H9 (cell line): Measurements from ENCODE around the gene PRR7. TPM values are rescaled to one million over a fixed set of nuclear protein-coding genes. Genes with fewer than 3 reads are reported as not detected.

Source experiments
- DNase-seq: peaks from one replicate; pipeline ENCODE4 v3.0.0-alpha.2; 2017
- H2AFZ ChIP-seq: one replicate; pipeline ENCODE4 v1.6.1; 2013; ENCODE audit warnings: mild to moderate bottlenecking, low read length, control low read depth, moderate library complexity
- H2AK5ac ChIP-seq: 2 replicates; pipeline ENCODE4 v1.6.1; 2013; ENCODE audit warnings: low read length, control low read depth, mixed read lengths; ENCODE audit not compliant: insufficient read length
- H2BK120ac ChIP-seq: one replicate; pipeline ENCODE4 v1.6.1; 2013; ENCODE audit warnings: low read depth, mild to moderate bottlenecking, low read length, control low read depth, inconsistent platforms; ENCODE audit not compliant: poor library complexity, severe bottlenecking
- H2BK12ac ChIP-seq: 2 replicates; pipeline ENCODE4 v1.6.1; 2013; ENCODE audit warnings: low read length, control low read depth, mixed read lengths, low read depth; ENCODE audit not compliant: insufficient read length
- H2BK15ac ChIP-seq: 2 replicates; pipeline ENCODE4 v1.6.1; 2013; ENCODE audit warnings: low read depth, low read length, control low read depth
- H2BK20ac ChIP-seq: one replicate; pipeline ENCODE4 v1.6.1; 2013; ENCODE audit warnings: low read depth, mild to moderate bottlenecking, low read length, control low read depth, inconsistent platforms; ENCODE audit not compliant: poor library complexity, severe bottlenecking
- H2BK5ac ChIP-seq: 2 replicates; pipeline ENCODE4 v1.6.1; 2013; ENCODE audit warnings: low read length, control low read depth, mixed read lengths; ENCODE audit not compliant: insufficient read length
- H3K14ac ChIP-seq: 2 replicates; pipeline ENCODE4 v1.6.1; 2013; ENCODE audit warnings: low read length, control low read depth; ENCODE audit not compliant: insufficient read depth
- H3K18ac ChIP-seq: 2 replicates; pipeline ENCODE4 v1.6.1; 2013; ENCODE audit warnings: low read depth, mild to moderate bottlenecking, mixed read lengths, low read length, control low read depth; ENCODE audit not compliant: insufficient read length
- H3K23ac ChIP-seq: 2 replicates; pipeline ENCODE4 v1.6.1; 2013; ENCODE audit warnings: low read length, control low read depth, mixed read lengths, low read depth; ENCODE audit not compliant: insufficient read length
- H3K23me2 ChIP-seq: 2 replicates; pipeline ENCODE4 v1.6.1; 2013; ENCODE audit warnings: low read depth, mild to moderate bottlenecking, mixed read lengths, low read length, control low read depth; ENCODE audit not compliant: insufficient read length, poor library complexity, severe bottlenecking
- H3K27ac ChIP-seq: 2 replicates; pipeline ENCODE4 v1.5.1; 2013; ENCODE audit warnings: low read length, control low read depth, mixed read lengths, low read depth; ENCODE audit not compliant: insufficient read length
- H3K27me3 ChIP-seq: 2 replicates; pipeline ENCODE4 v1.6.1; 2013; ENCODE audit warnings: low read length, control low read depth, inconsistent platforms; ENCODE audit not compliant: insufficient read depth
- H3K4ac ChIP-seq: 2 replicates; pipeline ENCODE4 v1.6.1; 2013; ENCODE audit warnings: low read depth, mild to moderate bottlenecking, control low read depth, inconsistent platforms, low read length, moderate library complexity
- H3K4me1 ChIP-seq: 2 replicates; pipeline ENCODE4 v1.6.1; 2013; ENCODE audit warnings: low read length, control low read depth, inconsistent platforms; ENCODE audit not compliant: insufficient read depth
- H3K4me2 ChIP-seq: 2 replicates; pipeline ENCODE4 v1.6.1; 2013; ENCODE audit warnings: low read length, control low read depth, mixed read lengths; ENCODE audit not compliant: insufficient read length, insufficient read depth
- H3K56ac ChIP-seq: 2 replicates; pipeline ENCODE4 v1.6.1; 2013; ENCODE audit warnings: low read depth, mild to moderate bottlenecking, mixed read lengths, low read length, control low read depth; ENCODE audit not compliant: insufficient read length
- H3K79me1 ChIP-seq: 2 replicates; pipeline ENCODE4 v1.6.1; 2013; ENCODE audit warnings: low read depth, mild to moderate bottlenecking, moderate library complexity, low read length, control low read depth, inconsistent platforms; ENCODE audit not compliant: insufficient read depth, poor library complexity, severe bottlenecking
- H3K79me2 ChIP-seq: 2 replicates; pipeline ENCODE4 v1.6.1; 2013; ENCODE audit warnings: low read length, control low read depth, inconsistent platforms; ENCODE audit not compliant: insufficient read depth
- H3K9ac ChIP-seq: 2 replicates; pipeline ENCODE4 v1.6.1; 2013; ENCODE audit warnings: low read length, control low read depth, mixed read lengths; ENCODE audit not compliant: insufficient read length; ENCODE audit errors: extremely low read depth
- H3K9me3 ChIP-seq: one replicate; pipeline ENCODE4 v1.6.1; 2013; ENCODE audit warnings: low read depth, low read length, inconsistent platforms; ENCODE audit not compliant: control insufficient read depth
- H3T11ph ChIP-seq: one replicate; pipeline ENCODE4 v1.6.1; 2013; ENCODE audit warnings: mild to moderate bottlenecking, low read length, control low read depth, inconsistent platforms
- H4K20me1 ChIP-seq: one replicate; pipeline ENCODE4 v1.6.1; 2013; ENCODE audit not compliant: control insufficient read depth, insufficient read length, insufficient read depth
- H4K5ac ChIP-seq: 2 replicates; pipeline ENCODE4 v1.6.1; 2013; ENCODE audit warnings: low read depth, mild to moderate bottlenecking, mixed read lengths, low read length, control low read depth; ENCODE audit not compliant: insufficient read length
- H4K8ac ChIP-seq: replicated peaks from 2 replicates; pipeline ENCODE4 v1.6.1; 2013; ENCODE audit warnings: low read length, control low read depth, mixed read lengths, low read depth; ENCODE audit not compliant: insufficient read length
- H4K91ac ChIP-seq: 2 replicates; pipeline ENCODE4 v1.6.1; 2013; ENCODE audit warnings: low read depth, mild to moderate bottlenecking, moderate library complexity, mixed read lengths, low read length, control low read depth; ENCODE audit not compliant: insufficient read length
- H3K27ac Mint-ChIP-seq, 3 experiments: 2 replicates in 2 of 3; 3 replicates in 1 of 3; pipeline ENCODE4 v1.8.0; 2020 to 2021; ENCODE audit warnings: mixed read lengths in 3 of 3, mild to moderate bottlenecking in 1 of 3, moderate library complexity in 1 of 3
- H3K27me3 Mint-ChIP-seq: 2 replicates; pipeline ENCODE4 v1.8.0; 2021; ENCODE audit warnings: low read depth, mild to moderate bottlenecking, moderate library complexity, mixed read lengths
- H3K36me3 Mint-ChIP-seq, 3 experiments: 2 replicates in 2 of 3; 3 replicates in 1 of 3; pipeline ENCODE4 v1.8.0; 2020 to 2021; ENCODE audit warnings: low read depth in 3 of 3, mixed read lengths in 3 of 3; ENCODE audit not compliant: insufficient read depth in 1 of 3
- H3K4me1 Mint-ChIP-seq, 2 experiments: 2 replicates each; pipeline ENCODE4 v1.8.0; 2020; ENCODE audit warnings: mixed read lengths in 2 of 2
- H3K4me3 Mint-ChIP-seq, 2 experiments: 2 replicates in 1 of 2; 3 replicates in 1 of 2; pipeline ENCODE4 v1.8.0; 2020 to 2021; ENCODE audit warnings: mild to moderate bottlenecking in 2 of 2, mixed read lengths in 2 of 2, moderate library complexity in 1 of 2
- H3K9me3 Mint-ChIP-seq, 2 experiments: 2 replicates in 1 of 2; 3 replicates in 1 of 2; pipeline ENCODE4 v1.8.0; 2020; ENCODE audit warnings: mild to moderate bottlenecking in 2 of 2, mixed read lengths in 2 of 2, moderate library complexity in 1 of 2
- CTCF ChIP-seq: fragments of 200-600 bp; sonication (generic); conservative IDR thresholded peaks from 3 replicates; pipeline ENCODE4 v1.8.0; 2021; ENCODE audit warnings: antibody characterized with exemption, mild to moderate bottlenecking
- WGBS: extraction: QIAGEN DNeasy Blood & Tissue Kit; methylation state at CpG from one replicate; pipeline ENCODE4 v1.1.7; 2013; ENCODE audit warnings: missing lambda C conversion rate, low lambda C conversion rate, mixed read lengths; ENCODE audit not compliant: insufficient read length; ENCODE audit errors: extremely low coverage; 5-methylcytosine and 5-hydroxymethylcytosine counted together
- total RNA-seq: library from RNA; stranded (reverse); gene quantifications from 2 replicates; pipeline ENCODE4 v1.2.1, GENCODE V29; 2021

The PRR7 gene
- total RNA-seq, 1 experiment from 2014 or later = 9.6 TPM

- Histone ChIP-seq H2BK20ac (no peak overlapping the region), H3K79me2 (no peaks in the 10 kb centered on the region), H3K4me2 (peak overlapping the region; percentile 73), H3K4ac (peak overlapping the region; percentile 9; the same call in 1 of the 2 replicates), H3K18ac (peak overlapping the region; percentile 89), H4K20me1 (no peaks in the 10 kb centered on the region), H3K9me3 (no peaks in the 10 kb centered on the region), H2BK12ac (no peak overlapping the region), H3K79me1 (no peaks in the 10 kb centered on the region), H3K14ac (peak overlapping the region; percentile 84; the same call in 1 of the 2 replicates), H3K23ac (no peak overlapping the region), H4K91ac (no peak overlapping the region), H3K4me1 (no peaks in the 10 kb centered on the region), H2AFZ (no peak overlapping the region), H3K27ac (no peak overlapping the region), H2BK5ac (no peak overlapping the region), H3K27me3 (peaks cover 4% of the 10 kb centered on the region; the same call in 1 of the 2 replicates), H4K8ac (no peak overlapping the region), H4K5ac (no peak overlapping the region), H2BK120ac (no peak overlapping the region), H3K23me2 (peaks cover 14% of the 10 kb centered on the region), H3K56ac (no peak overlapping the region), H3T11ph (no peak overlapping the region), H2BK15ac (no peak overlapping the region; the same call in 1 of the 2 replicates), H2AK5ac (no peak overlapping the region), H3K9ac (peak overlapping the region; percentile 39)
- peaks cover 26% of the 10 kb centered on the region for H3K27me3 Mint-ChIP-seq
- H3K4me3 Mint-ChIP-seq = peak overlapping the region; percentile 71 to 84
- no peaks in the 10 kb centered on the region; a peak in 1 of 5 replicates for H3K9me3 Mint-ChIP-seq
- no peak for TF ChIP-seq CTCF
- H3K36me3 Mint-ChIP-seq = peaks cover 11 to 33% (median 21%) of the 10 kb centered on the region in 3 experiments
- H3K27ac Mint-ChIP-seq = peak overlapping the region in 1 of 3 experiments; percentile 86; a peak in 3 of 7 replicates
- no CpG with 5 or more reads among the region's 31 CpGs for WGBS
- H3K4me1 Mint-ChIP-seq = peaks cover 32 to 34% of the 10 kb centered on the region in 2 experiments
- DNase-seq = no peak
Measured at GRCh38 chr5:177453852-177454396, 7.3 kb downstream of the PRR7 start.
